G401 (cell line): Measurements from ENCODE around the gene IL23R. TPM values are rescaled to one million over a fixed set of nuclear protein-coding genes. Genes with fewer than 3 reads are reported as not detected.
"Not testable (repeated sequence)": the region's sequence is repeated elsewhere in the genome, so short reads cannot be mapped to it uniquely, and the experiment has no call there.

ENCODE experiments used
- DNase-seq: peaks from one replicate; pipeline ENCODE4 v3.0.0-alpha.2; 2015; ENCODE audit warnings: low spot score
- in situ Hi-C: cut with HindIII; loops from 2 replicates; pipeline ENCODE4 v1.10.0; 2016; ENCODE audit warnings: low sequenced_read_pairs, mixed read lengths
- total RNA-seq: library from RNA; depleted of rRNA; stranded (reverse); fragments of >200 nt; shearing (Covaris generic); gene quantifications from 2 replicates; pipeline ENCODE4 v1.2.3, GENCODE V29; 2014

IL23R gene
- total RNA-seq, 1 experiment from 2014 or later, result not detected

GRCh38 chr1:67147973-67148372 is 18.3 kb upstream of the IL23R start:
- DNase-seq, in situ Hi-C loops: not testable (repeated sequence)

GRCh38 chr1:67148516-67149178 is 17.6 kb upstream of the IL23R start:
- DNase-seq, result no peak
- in situ Hi-C loops, result no loop called here

GRCh38 chr1:67149179-67149770 is 17.0 kb upstream of the IL23R start:
- DNase-seq, result peak; percentile 49
- in situ Hi-C loops, result no loop called here

- in situ Hi-C loops, result no loop called here
- no peak for DNase-seq
Measured at GRCh38 chr1:67150931-67151330, 15.3 kb upstream of the IL23R start.

- in situ Hi-C loops, result no loop called here
- DNase-seq, result no peak
Measured at GRCh38 chr1:67158401-67158800, 7.9 kb upstream of the IL23R start.

GRCh38 chr1:67159233-67159632 is 7.0 kb upstream of the IL23R start:
- in situ Hi-C loops, result no loop called here
- no peak for DNase-seq

GRCh38 chr1:67162954-67163353 is 3.3 kb upstream of the IL23R start:
- DNase-seq, result no peak
- in situ Hi-C loops, result no loop called here

GRCh38 chr1:67165468-67166041 is 699 bp upstream of the IL23R start:
- DNase-seq, result no peak
- in situ Hi-C loops, result no loop called here

GRCh38 chr1:67169496-67169895 is 3.2 kb downstream of the IL23R start:
- in situ Hi-C loops, result no loop called here
- no peak for DNase-seq

GRCh38 chr1:67169932-67170331 is 3.7 kb downstream of the IL23R start:
- no peak for DNase-seq
- in situ Hi-C loops, result no loop called here

- in situ Hi-C loops, result no loop called here
- DNase-seq, result no peak
Measured at GRCh38 chr1:67170751-67171573, 4.7 kb downstream of the IL23R start.

GRCh38 chr1:67171574-67171955 is 5.3 kb downstream of the IL23R start:
- in situ Hi-C loops, result no loop called here

GRCh38 chr1:67171978-67172377 is 5.7 kb downstream of the IL23R start:
- in situ Hi-C loops, result no loop called here
- no peak for DNase-seq

More at GRCh38 chr1:67171574-67171955, 5.3 kb downstream of the IL23R start:
- no peak for DNase-seq

- no peak for DNase-seq
Measured at GRCh38 chr1:67173988-67174387, 7.7 kb downstream of the IL23R start.

GRCh38 chr1:67174716-67175284 is 8.5 kb downstream of the IL23R start:
- no peak for DNase-seq
- in situ Hi-C loops, result no loop called here

More at GRCh38 chr1:67173988-67174387, 7.7 kb downstream of the IL23R start:
- in situ Hi-C loops, result no loop called here

- DNase-seq, result no peak
- in situ Hi-C loops, result no loop called here
Measured at GRCh38 chr1:67175530-67176087, 9.4 kb downstream of the IL23R start.

GRCh38 chr1:67184838-67185421 is 18.7 kb downstream of the IL23R start:
- DNase-seq, result no peak
- in situ Hi-C loops, result no loop called here

- in situ Hi-C loops, result no loop called here
- no peak for DNase-seq
Measured at GRCh38 chr1:67188137-67188536, 21.9 kb downstream of the IL23R start.

- DNase-seq, result no peak
- in situ Hi-C loops, result no loop called here
Measured at GRCh38 chr1:67189953-67190352, 23.7 kb downstream of the IL23R start.
